ENCODE results near the gene ROGDI.

Gene ROGDI

GRCh38 chr16:4840984-4841383 lies 38.6 kb upstream of the ROGDI start:
- TF ChIP-seq, protein P1, sequence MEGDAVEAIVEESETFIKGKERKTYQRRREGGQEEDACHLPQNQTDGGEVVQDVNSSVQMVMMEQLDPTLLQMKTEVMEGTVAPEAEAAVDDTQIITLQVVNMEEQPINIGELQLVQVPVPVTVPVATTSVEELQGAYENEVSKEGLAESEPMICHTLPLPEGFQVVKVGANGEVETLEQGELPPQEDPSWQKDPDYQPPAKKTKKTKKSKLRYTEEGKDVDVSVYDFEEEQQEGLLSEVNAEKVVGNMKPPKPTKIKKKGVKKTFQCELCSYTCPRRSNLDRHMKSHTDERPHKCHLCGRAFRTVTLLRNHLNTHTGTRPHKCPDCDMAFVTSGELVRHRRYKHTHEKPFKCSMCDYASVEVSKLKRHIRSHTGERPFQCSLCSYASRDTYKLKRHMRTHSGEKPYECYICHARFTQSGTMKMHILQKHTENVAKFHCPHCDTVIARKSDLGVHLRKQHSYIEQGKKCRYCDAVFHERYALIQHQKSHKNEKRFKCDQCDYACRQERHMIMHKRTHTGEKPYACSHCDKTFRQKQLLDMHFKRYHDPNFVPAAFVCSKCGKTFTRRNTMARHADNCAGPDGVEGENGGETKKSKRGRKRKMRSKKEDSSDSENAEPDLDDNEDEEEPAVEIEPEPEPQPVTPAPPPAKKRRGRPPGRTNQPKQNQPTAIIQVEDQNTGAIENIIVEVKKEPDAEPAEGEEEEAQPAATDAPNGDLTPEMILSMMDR (IDR thresholded peaks at IDR 0.05; ENCODE audit: low read depth, low read length), result no peak
- no peak overlapping the region for H3K4me3 ChIP-seq (replicated peaks in 1 of 2; ENCODE audit: low read depth in 2 of 2, low read length in 2 of 2)
- no peak for DNase-seq (ENCODE audit: low read depth in 2 of 2)

- no peak for DNase-seq (ENCODE audit: low read depth in 2 of 2)
- TF ChIP-seq, protein P1 (IDR thresholded peaks at IDR 0.05; ENCODE audit: low read depth, low read length), result no peak
- H3K4me3 ChIP-seq (replicated peaks in 1 of 2; ENCODE audit: low read depth in 2 of 2, low read length in 2 of 2), result no peak overlapping the region
Measured at GRCh38 chr16:4839942-4840341, 37.5 kb upstream of the ROGDI start.

- TF ChIP-seq, protein P1 (IDR thresholded peaks at IDR 0.05; ENCODE audit: low read depth, low read length), result no peak
- no peak for DNase-seq (ENCODE audit: low read depth in 2 of 2)
- H3K4me3 ChIP-seq (replicated peaks in 1 of 2; ENCODE audit: low read depth in 2 of 2, low read length in 2 of 2), result no peak overlapping the region
Measured at GRCh38 chr16:4837733-4838501, 35.5 kb upstream of the ROGDI start.

DNA sequence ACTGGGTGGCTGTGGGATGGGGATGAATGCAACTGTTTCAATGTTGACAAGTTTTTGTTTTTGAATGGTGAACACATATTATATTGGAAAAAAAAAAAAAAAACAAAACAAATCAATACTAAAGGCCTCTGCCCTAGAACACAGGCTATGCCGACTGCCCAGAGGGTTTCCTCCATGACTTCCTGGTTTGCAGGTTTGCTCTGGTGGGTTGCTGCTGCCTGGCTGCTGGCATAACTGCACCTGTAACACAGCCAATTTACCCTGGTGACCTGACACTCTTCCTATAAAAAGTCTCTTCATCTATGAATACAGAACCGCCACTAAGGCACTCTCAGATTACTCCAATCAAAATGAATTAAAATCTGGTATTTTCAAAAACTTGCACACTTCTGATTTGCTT lies 34.3 kb upstream of the ROGDI start:
- H3K4me3 ChIP-seq (replicated peaks in 1 of 2; ENCODE audit: low read depth in 2 of 2, low read length in 2 of 2), result no peak overlapping the region
- no peak for DNase-seq (ENCODE audit: low read depth in 2 of 2)
- TF ChIP-seq, protein P1 (IDR thresholded peaks at IDR 0.05; ENCODE audit: low read depth, low read length), result no peak

DNA sequence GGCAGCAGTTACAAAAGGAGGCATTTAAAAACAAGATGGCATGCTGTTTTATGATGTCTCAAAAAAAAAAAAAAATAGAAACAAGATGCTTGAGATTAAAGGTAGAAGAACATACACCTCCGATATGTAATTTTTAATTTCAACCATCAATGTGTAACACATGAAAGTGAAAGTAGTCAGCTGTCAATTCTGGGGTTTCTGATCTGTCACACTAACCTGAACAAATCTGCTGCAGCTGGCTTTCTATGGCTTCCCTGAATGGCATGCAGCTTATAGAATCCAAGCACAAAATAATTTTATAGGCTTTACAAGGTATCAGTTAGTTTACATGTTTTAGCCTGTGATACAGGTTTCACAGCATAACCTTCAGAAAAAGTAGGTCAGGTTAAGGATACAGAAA lies 31.2 kb upstream of the ROGDI start:
- DNase-seq (ENCODE audit: low read depth in 2 of 2), result no peak
- TF ChIP-seq, protein P1 (IDR thresholded peaks at IDR 0.05; ENCODE audit: low read depth, low read length), result no peak
- H3K4me3 ChIP-seq (replicated peaks in 1 of 2; ENCODE audit: low read depth in 2 of 2, low read length in 2 of 2), result no peak overlapping the region

DNA sequence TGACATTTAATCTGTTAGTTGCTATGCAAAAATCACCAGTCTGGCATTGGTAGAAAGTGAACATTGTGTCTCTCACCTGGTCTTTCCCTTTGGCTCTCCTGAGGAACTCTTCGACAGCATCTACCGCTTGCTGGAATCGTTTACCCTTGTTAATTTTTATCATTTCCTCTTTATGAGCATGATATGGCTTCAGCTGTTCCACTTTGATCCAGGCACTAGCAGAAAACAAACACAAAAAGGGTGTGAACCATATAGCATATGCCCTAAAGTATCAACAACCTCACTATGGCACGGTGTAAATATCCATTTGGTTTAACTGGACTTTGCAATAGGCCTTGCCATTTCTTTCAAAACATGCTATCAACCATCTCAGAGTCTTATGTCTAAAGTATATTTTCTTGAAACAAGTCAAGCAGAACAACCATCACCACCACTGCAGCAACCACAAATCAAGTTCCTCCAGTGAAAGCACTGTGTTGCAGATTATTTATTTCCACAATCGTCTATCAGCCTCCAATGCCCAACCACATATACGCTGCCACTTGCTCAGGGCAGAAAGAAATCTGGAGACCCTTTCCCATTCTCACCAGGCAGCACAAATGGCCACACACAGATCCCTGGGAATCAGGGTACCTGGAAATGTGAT lies 30.4 kb upstream of the ROGDI start:
- DNase-seq (ENCODE audit: low read depth in 2 of 2), result no peak
- no peak overlapping the region for H3K4me3 ChIP-seq (replicated peaks in 1 of 2; ENCODE audit: low read depth in 2 of 2, low read length in 2 of 2)
- TF ChIP-seq, protein P1 (IDR thresholded peaks at IDR 0.05; ENCODE audit: low read depth, low read length), result no peak

All from cardiac fibroblast (primary cell).